DOHH2 (cell line): ENCODE measurements around the gene CEP20.

Experiments
- H3F3A ChIP-seq: fragments of 200-600 bp; sonication (generic), shearing (Covaris generic); 2 replicates; pipeline ENCODE4 v1.6.0; 2016; ENCODE audit warnings: antibody characterized with exemption, mild to moderate bottlenecking; ENCODE audit not compliant: control insufficient read depth, insufficient read depth
- H3K27ac ChIP-seq: fragments of 200-600 bp; sonication (generic); 2 replicates; pipeline ENCODE4 v1.5.1; 2014; ENCODE audit warnings: low read depth, mild to moderate bottlenecking, low read length, moderate library complexity
- H3K27me3 ChIP-seq: fragments of 200-600 bp; sonication (generic); 2 replicates; pipeline ENCODE4 v1.6.1; 2014; ENCODE audit warnings: mild to moderate bottlenecking, low read length, mixed read lengths; ENCODE audit not compliant: control insufficient read depth
- H3K36me3 ChIP-seq: fragments of 200-600 bp; sonication (generic); 2 replicates; pipeline ENCODE4 v1.6.1; 2014; ENCODE audit warnings: mild to moderate bottlenecking, low read length, moderate library complexity, mixed read lengths; ENCODE audit not compliant: control insufficient read depth
- H3K4me1 ChIP-seq: fragments of 200-600 bp; sonication (generic); 2 replicates; pipeline ENCODE4 v1.6.1; 2014; ENCODE audit warnings: mild to moderate bottlenecking, low read length, mixed read lengths; ENCODE audit not compliant: control insufficient read depth
- H3K4me2 ChIP-seq: fragments of 200-600 bp; sonication (generic); 2 replicates; pipeline ENCODE4 v1.6.0; 2014; ENCODE audit warnings: mild to moderate bottlenecking, low read length, moderate library complexity
- H3K4me3 ChIP-seq: fragments of 200-600 bp; sonication (generic); 2 replicates; pipeline ENCODE4 v1.5.1; 2014; ENCODE audit warnings: mild to moderate bottlenecking, low read length, mixed read lengths
- H3K79me2 ChIP-seq: fragments of 200-600 bp; sonication (generic); 2 replicates; pipeline ENCODE4 v1.6.1; 2014; ENCODE audit warnings: mild to moderate bottlenecking, low read length, mixed read lengths; ENCODE audit not compliant: control insufficient read depth
- H3K9me2 ChIP-seq: fragments of 200-600 bp; sonication (generic); replicated peaks from 2 replicates; pipeline ENCODE4 v1.6.1; 2014; ENCODE audit warnings: mild to moderate bottlenecking, low read length, mixed read lengths; ENCODE audit not compliant: control insufficient read depth
- H3K9me3 ChIP-seq: fragments of 200-600 bp; sonication (generic); 2 replicates; pipeline ENCODE4 v1.6.1; 2014; ENCODE audit warnings: antibody characterized with exemption, low read length, mixed read lengths; ENCODE audit not compliant: control insufficient read depth, insufficient read depth
- H4K20me1 ChIP-seq: fragments of 200-600 bp; sonication (generic); 2 replicates; pipeline ENCODE4 v1.6.0; 2014; ENCODE audit warnings: low read depth, mild to moderate bottlenecking, antibody characterized with exemption, low read length, moderate library complexity; ENCODE audit not compliant: control insufficient read depth, insufficient read depth
- EZH2phosphoT487 ChIP-seq: fragments of 200-600 bp; sonication (generic); IDR thresholded peaks from 2 replicates; pipeline ENCODE4 v1.6.1; 2017; ENCODE audit warnings: borderline replicate concordance, mild to moderate bottlenecking, antibody characterized with exemption, low read length, moderate library complexity, mixed read lengths
- TF ChIP-seq, protein P1 (sequence below): fragments of 200-600 bp; sonication (generic); IDR thresholded peaks from one replicate; pipeline ENCODE4 v1.5.1; 2014; ENCODE audit warnings: antibody characterized with exemption, mild to moderate bottlenecking, low read depth, low read length; ENCODE audit not compliant: poor library complexity, severe bottlenecking

The CEP20 gene

DNA sequence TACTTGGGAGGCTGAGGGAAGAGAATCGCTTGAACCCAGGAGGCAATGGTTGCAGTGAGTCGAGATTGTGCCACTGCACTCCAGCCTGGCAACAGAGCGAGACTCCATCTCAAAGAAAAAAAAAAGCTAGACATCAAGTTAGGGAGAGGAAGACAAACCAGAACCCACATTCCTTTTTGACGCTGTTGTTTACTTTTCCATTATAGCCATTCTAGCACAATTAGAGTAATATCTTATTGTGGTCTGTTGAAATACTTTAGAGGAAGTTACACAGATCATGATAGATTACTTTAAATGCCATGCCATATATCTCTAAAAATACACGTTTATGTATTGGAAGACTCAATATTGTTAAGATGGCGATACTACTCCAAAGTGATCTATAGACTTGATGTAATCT lies 44.5 kb upstream of the CEP20 start:
- no peak overlapping the region for H3K27ac ChIP-seq
- no peaks in the 10 kb centered on the region for H3F3A ChIP-seq
- H3K4me1 ChIP-seq = no peaks in the 10 kb centered on the region
- no peaks in the 10 kb centered on the region for H3K9me2 ChIP-seq
- TF ChIP-seq EZH2phosphoT487 = no peak
- TF ChIP-seq, protein P1, sequence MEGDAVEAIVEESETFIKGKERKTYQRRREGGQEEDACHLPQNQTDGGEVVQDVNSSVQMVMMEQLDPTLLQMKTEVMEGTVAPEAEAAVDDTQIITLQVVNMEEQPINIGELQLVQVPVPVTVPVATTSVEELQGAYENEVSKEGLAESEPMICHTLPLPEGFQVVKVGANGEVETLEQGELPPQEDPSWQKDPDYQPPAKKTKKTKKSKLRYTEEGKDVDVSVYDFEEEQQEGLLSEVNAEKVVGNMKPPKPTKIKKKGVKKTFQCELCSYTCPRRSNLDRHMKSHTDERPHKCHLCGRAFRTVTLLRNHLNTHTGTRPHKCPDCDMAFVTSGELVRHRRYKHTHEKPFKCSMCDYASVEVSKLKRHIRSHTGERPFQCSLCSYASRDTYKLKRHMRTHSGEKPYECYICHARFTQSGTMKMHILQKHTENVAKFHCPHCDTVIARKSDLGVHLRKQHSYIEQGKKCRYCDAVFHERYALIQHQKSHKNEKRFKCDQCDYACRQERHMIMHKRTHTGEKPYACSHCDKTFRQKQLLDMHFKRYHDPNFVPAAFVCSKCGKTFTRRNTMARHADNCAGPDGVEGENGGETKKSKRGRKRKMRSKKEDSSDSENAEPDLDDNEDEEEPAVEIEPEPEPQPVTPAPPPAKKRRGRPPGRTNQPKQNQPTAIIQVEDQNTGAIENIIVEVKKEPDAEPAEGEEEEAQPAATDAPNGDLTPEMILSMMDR = no peak
- H3K36me3 ChIP-seq = no peaks in the 10 kb centered on the region
- peaks cover 5% of the 10 kb centered on the region for H3K9me3 ChIP-seq
- no peaks in the 10 kb centered on the region for H3K79me2 ChIP-seq
- H3K27me3 ChIP-seq = peaks cover 3% of the 10 kb centered on the region; the same call in 1 of the 2 replicates
- no peaks in the 10 kb centered on the region for H4K20me1 ChIP-seq
- H3K4me3 ChIP-seq = no peak overlapping the region
- H3K4me2 ChIP-seq = no peak overlapping the region

DNA sequence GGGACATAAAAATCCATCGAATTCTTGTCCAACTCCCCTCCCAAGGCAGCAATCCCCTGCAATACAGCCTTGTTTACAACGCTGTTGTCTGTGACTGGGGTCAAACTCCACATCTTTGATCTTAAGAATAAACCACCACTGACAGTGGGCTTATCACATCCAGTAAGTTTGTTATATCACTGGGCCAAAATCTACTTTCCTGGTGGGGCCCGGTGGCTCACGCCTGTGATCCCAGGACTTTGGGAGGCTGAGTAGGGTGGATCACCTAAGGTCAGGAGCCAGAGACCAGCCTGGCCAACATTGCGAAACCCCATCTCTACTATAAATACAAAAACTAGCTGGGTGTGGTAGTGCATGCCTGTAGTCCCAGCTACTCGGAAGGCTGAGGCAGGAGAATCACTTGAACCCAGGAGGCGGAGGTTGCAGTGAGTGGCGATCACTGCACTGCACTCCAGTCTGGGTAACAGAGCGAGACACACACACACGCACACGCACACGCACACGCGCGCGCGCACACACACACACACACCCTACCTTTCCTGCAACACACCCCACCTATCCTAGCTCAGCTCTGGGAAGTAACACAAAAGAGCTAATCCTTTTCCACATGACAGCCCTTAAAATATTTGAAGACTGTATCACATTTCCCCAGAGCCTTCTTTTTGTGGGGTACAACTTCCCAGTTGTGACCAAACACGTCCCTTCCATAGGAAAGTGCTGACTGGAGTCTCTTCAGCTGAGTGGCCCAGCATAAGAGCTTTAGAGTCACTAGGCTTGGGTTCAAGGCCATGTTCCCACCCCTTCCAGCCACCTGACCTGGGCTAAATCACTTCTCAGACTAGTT lies 40.1 kb upstream of the CEP20 start:
- TF ChIP-seq, protein P1 = no peak
- TF ChIP-seq EZH2phosphoT487 = no peak
- Histone ChIP-seq H3K4me1 (no peaks in the 10 kb centered on the region), H3K27me3 (no peaks in the 10 kb centered on the region; the same call in 1 of the 2 replicates), H3F3A (no peaks in the 10 kb centered on the region), H3K27ac (no peak overlapping the region), H3K36me3 (no peaks in the 10 kb centered on the region), H3K79me2 (no peaks in the 10 kb centered on the region), H3K4me2 (no peak overlapping the region), H3K9me3 (no peaks in the 10 kb centered on the region), H3K9me2 (no peaks in the 10 kb centered on the region), H4K20me1 (no peaks in the 10 kb centered on the region), H3K4me3 (no peak overlapping the region)

DNA sequence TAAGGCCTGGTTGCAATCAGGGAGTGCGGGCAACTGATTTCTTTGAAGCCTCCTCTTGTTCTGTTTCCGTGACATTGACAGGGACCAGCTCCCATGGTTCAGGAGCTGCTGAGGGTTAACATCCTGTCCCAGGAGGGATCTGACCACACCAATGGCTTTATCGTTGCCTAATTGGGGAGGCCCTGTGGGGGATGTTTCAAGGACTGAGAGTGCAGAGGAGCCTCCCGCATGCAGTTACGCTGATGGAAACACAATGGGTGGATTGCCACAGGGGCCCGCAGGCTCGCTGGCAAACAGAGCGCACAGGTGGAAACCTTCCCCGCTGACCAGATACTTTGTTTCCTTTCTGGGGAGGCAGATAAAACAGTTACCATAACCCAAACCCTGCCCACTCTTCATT lies 37.2 kb upstream of the CEP20 start:
- TF ChIP-seq, protein P1 = no peak
- TF ChIP-seq EZH2phosphoT487 = no peak
- Histone ChIP-seq H3K4me2 (no peak overlapping the region), H3K36me3 (no peaks in the 10 kb centered on the region)

More for the DNA sequence above, 37.2 kb upstream of the CEP20 start:
- Histone ChIP-seq H3F3A (no peaks in the 10 kb centered on the region), H3K27me3 (no peaks in the 10 kb centered on the region), H4K20me1 (no peaks in the 10 kb centered on the region), H3K27ac (no peak overlapping the region), H3K4me3 (no peak overlapping the region), H3K9me2 (no peaks in the 10 kb centered on the region), H3K79me2 (no peaks in the 10 kb centered on the region), H3K4me1 (no peaks in the 10 kb centered on the region), H3K9me3 (no peaks in the 10 kb centered on the region)
